ENCODE results near the gene RALGAPA1. TPM values are rescaled to one million over a fixed set of nuclear protein-coding genes. Genes with fewer than 3 reads are reported as not detected.

Gene RALGAPA1
- total RNA-seq, 1 donor from 2014 or later, result 47.9 TPM

DNA sequence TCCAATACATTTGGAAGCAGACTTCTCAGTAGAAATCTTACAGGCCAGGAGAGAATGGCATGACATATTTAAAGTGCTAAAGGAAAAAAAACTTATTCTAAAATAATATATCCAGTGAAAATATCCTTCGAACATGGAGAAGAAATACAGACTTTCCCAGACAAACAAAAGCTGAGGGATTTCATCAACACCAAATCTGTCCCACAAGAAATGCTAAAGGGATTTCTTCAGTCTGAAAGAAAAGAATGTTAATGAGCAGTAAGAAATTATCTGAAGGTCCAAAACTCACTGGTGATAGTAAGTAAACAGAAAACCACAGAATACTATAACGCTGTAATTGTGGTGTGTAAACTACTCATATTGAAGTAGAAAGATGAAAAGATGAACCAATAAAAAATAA lies 171.2 kb downstream of the RALGAPA1 start:
- no peaks in the 10 kb centered on the region for H3K4me1 Mint-ChIP-seq (ENCODE audit: unreplicated experiment)
- TF ChIP-seq CTCF (IDR thresholded peaks at IDR 0.05), result no peak
- no peak overlapping the region for H3K27ac Mint-ChIP-seq (ENCODE audit: unreplicated experiment)
- DNase-seq (ENCODE audit: extremely low spot score, unreplicated experiment), result no peak
- H3K4me3 Mint-ChIP-seq (ENCODE audit: unreplicated experiment), result no peak overlapping the region
- H3K27me3 Mint-ChIP-seq (ENCODE audit: unreplicated experiment), result no peaks in the 10 kb centered on the region
- peaks cover 66% of the 10 kb centered on the region for H3K36me3 Mint-ChIP-seq (ENCODE audit: unreplicated experiment)
- peaks cover 25% of the 10 kb centered on the region for H3K9me3 Mint-ChIP-seq (ENCODE audit: unreplicated experiment)

DNA sequence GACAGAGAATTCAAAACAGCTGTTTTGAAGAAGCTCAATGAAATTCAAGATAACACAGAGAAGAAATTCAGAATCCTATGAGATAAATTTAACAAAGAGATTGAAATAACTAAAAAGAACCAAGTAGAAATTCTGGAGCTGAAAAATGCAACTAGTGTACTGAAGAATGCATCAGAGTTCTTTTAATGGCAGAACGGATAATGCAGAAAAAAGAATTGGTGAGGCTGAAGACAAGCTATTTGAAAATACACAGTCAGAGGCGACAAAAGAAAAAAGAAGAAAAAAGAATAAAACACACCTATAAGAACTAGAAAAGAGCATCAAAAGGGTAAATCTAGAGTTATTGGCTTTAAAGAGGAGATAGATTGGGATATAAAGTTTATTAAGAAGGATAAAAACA lies 171.8 kb downstream of the RALGAPA1 start:
- Mint-ChIP-seq H3K9me3 (ENCODE audit: unreplicated experiment) (peaks cover 22% of the 10 kb centered on the region), H3K4me3 (ENCODE audit: unreplicated experiment) (no peak overlapping the region), H3K36me3 (ENCODE audit: unreplicated experiment) (peaks cover 60% of the 10 kb centered on the region), H3K27me3 (ENCODE audit: unreplicated experiment) (no peaks in the 10 kb centered on the region), H3K27ac (ENCODE audit: unreplicated experiment) (no peak overlapping the region), H3K4me1 (ENCODE audit: unreplicated experiment) (no peaks in the 10 kb centered on the region)
- no peak for TF ChIP-seq CTCF (IDR thresholded peaks at IDR 0.05)
- DNase-seq (ENCODE audit: extremely low spot score, unreplicated experiment), result no peak

DNA sequence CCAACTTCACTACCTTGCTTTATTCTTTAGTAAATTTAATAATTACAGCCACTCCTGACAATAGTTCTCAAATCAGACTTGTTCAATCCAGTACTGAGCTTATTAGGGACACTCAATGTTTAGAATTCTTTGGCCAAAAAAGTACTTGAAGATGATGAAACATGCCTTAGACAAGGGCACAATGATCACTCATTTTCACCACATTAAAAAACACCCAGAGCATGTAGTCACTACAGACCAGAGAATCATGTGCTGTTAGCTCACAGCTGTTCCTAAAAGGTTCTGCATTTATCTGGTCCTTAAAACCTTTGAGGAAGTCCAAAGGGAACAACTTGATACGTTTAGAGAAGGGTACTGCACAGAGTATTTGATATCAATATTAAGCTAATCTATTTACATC lies 176.4 kb downstream of the RALGAPA1 start:
- Mint-ChIP-seq H3K27ac (ENCODE audit: unreplicated experiment) (no peak overlapping the region), H3K27me3 (ENCODE audit: unreplicated experiment) (no peaks in the 10 kb centered on the region), H3K36me3 (ENCODE audit: unreplicated experiment) (peaks cover 38% of the 10 kb centered on the region), H3K4me1 (ENCODE audit: unreplicated experiment) (no peaks in the 10 kb centered on the region), H3K4me3 (ENCODE audit: unreplicated experiment) (no peak overlapping the region), H3K9me3 (ENCODE audit: unreplicated experiment) (peaks cover 9% of the 10 kb centered on the region)
- no peak for TF ChIP-seq CTCF (IDR thresholded peaks at IDR 0.05)
- no peak for DNase-seq (ENCODE audit: extremely low spot score, unreplicated experiment)

DNA sequence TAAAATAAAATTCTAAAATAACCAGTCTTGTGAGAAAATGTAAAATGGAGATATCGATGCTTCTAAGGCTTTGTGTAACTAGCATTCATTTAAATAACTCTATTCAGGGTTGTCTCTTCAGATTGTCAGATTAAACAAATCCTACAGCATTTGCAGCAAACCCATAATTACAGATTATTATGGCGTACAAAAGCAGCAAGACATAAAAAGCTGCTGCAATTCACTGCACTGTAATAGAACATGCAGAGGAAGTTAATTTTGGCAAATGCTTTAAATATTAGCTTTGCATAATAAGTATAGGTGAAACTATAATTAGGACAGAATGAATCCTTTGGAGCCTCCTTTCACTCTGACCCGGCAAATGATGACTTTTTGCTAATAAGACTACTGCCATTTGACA lies 176.8 kb downstream of the RALGAPA1 start:
- no peak overlapping the region for H3K4me3 Mint-ChIP-seq (ENCODE audit: unreplicated experiment)
- peaks cover 5% of the 10 kb centered on the region for H3K9me3 Mint-ChIP-seq (ENCODE audit: unreplicated experiment)
- peaks cover 37% of the 10 kb centered on the region for H3K36me3 Mint-ChIP-seq (ENCODE audit: unreplicated experiment)
- TF ChIP-seq CTCF (IDR thresholded peaks at IDR 0.05), result no peak
- H3K27me3 Mint-ChIP-seq (ENCODE audit: unreplicated experiment), result no peaks in the 10 kb centered on the region
- no peaks in the 10 kb centered on the region for H3K4me1 Mint-ChIP-seq (ENCODE audit: unreplicated experiment)
- DNase-seq (ENCODE audit: extremely low spot score, unreplicated experiment), result no peak
- H3K27ac Mint-ChIP-seq (ENCODE audit: unreplicated experiment), result no peak overlapping the region

DNA sequence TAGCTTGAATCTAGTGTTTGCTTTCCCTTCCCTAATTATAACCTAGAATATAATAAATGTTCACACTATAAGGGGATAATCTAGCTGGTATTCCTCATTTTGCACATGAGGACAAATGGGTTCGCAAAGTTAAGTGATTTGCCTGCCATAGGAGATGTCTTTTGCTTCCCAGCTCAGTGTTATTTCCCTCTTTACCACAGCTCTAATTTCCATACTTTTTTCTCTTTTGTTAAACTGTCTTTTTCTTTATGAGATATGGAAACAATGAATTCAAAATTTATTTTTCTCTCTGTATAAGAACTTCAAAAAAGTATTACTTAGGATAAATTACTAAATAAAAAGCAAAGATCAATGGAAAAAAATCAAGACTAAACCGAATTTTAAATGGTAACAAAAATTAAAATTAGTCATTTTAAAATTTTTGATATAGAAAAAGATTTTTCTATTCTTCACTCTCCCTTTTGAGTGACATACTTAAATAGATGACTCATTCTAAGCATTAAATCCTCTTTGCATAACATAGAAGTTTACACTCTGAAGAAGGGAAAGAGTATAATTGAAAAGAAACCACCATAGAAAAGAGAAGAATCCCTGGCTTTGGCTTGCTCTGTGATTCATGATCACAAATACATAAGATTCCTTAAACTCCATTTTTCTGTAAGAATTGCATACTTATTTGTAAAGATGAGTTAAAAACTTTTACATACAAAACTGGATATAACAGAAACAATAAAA lies 177.9 kb downstream of the RALGAPA1 start:
- H3K4me3 Mint-ChIP-seq (ENCODE audit: unreplicated experiment), result no peak overlapping the region
- peak overlapping the region; percentile 31 for H3K27ac Mint-ChIP-seq (ENCODE audit: unreplicated experiment)
- H3K9me3 Mint-ChIP-seq (ENCODE audit: unreplicated experiment), result no peaks in the 10 kb centered on the region
- TF ChIP-seq CTCF (IDR thresholded peaks at IDR 0.05), result no peak
- H3K36me3 Mint-ChIP-seq (ENCODE audit: unreplicated experiment), result peaks cover 34% of the 10 kb centered on the region
- no peaks in the 10 kb centered on the region for H3K4me1 Mint-ChIP-seq (ENCODE audit: unreplicated experiment)
- H3K27me3 Mint-ChIP-seq (ENCODE audit: unreplicated experiment), result no peaks in the 10 kb centered on the region
- DNase-seq (ENCODE audit: extremely low spot score, unreplicated experiment), result no peak

All from osteocyte (in vitro differentiated cells).